K562 (cell line): ENCODE data around the gene LRRC26. TPM values are rescaled to one million over a fixed set of nuclear protein-coding genes. Genes with fewer than 3 reads are reported as not detected.

ENCODE experiments used
- ATF7 ChIP-seq: fragments of 450-650 bp; IDR thresholded peaks from 2 replicates; pipeline ENCODE4 v1.7.1; 2014; ENCODE audit warnings: mild to moderate bottlenecking, moderate library complexity
- BDP1 ChIP-seq: IDR thresholded peaks from 3 replicates; pipeline ENCODE4 v1.6.1; 2011; ENCODE audit not compliant: insufficient read length, insufficient read depth
- C11orf30 ChIP-seq: fragments of 450-650 bp; IDR thresholded peaks from 2 replicates; pipeline ENCODE4 v1.6.1; 2016; ENCODE audit warnings: low read depth, mild to moderate bottlenecking
- DDX20 ChIP-seq: fragments of 450-650 bp; IDR thresholded peaks from 2 replicates; pipeline ENCODE4 v1.6.1; 2016; ENCODE audit warnings: missing genetic modification characterization, low read depth, mild to moderate bottlenecking, missing compliant biosample characterization, moderate library complexity
- ETV5 ChIP-seq: sonication (generic); formaldehyde crosslinking; IDR thresholded peaks from 2 replicates; pipeline ENCODE4 v1.4.0; 2020; ENCODE audit warnings: low read depth, mild to moderate bottlenecking, missing genetic modification reagents
- GTF2F1 ChIP-seq: IDR thresholded peaks from 2 replicates; pipeline ENCODE4 v1.6.1; 2011; ENCODE audit warnings: low read depth, low read length, improper control_type of control experiment
- HCFC1 ChIP-seq: IDR thresholded peaks from 2 replicates; pipeline ENCODE4 v1.6.1; 2012; ENCODE audit warnings: low read depth, low read length, improper control_type of control experiment
- HDGF ChIP-seq: fragments of 450-650 bp; IDR thresholded peaks from 2 replicates; pipeline ENCODE4 v1.6.1; 2016
- HNRNPL ChIP-seq: fragments of 200-400 bp; formaldehyde crosslinking; IDR thresholded peaks from 2 replicates; pipeline ENCODE4 v1.6.1; 2017; ENCODE audit warnings: low read depth, mild to moderate bottlenecking, low read length
- HNRNPLL ChIP-seq: fragments of 200-400 bp; formaldehyde crosslinking; IDR thresholded peaks from 2 replicates; pipeline ENCODE4 v1.6.1; 2017; ENCODE audit warnings: low read length, low read depth, mild to moderate bottlenecking; ENCODE audit not compliant: poor library complexity, severe bottlenecking
- JUN ChIP-seq, 2 experiments: sonication (generic) in 1 of 2; formaldehyde crosslinking in 1 of 2; IDR thresholded peaks; 2 replicates each; pipeline versions ENCODE4 v1.6.1 to v1.8.0; 2012 to 2022; ENCODE audit warnings: borderline replicate concordance in 2 of 2, mild to moderate bottlenecking in 2 of 2, improper control_type of control experiment in 1 of 2, low read depth in 1 of 2, low read length in 1 of 2, missing genetic modification reagents in 1 of 2
- MEIS2 ChIP-seq: fragments of 450-650 bp; IDR thresholded peaks from 2 replicates; pipeline ENCODE4 v1.6.1; 2014; ENCODE audit warnings: mild to moderate bottlenecking; ENCODE audit not compliant: partially characterized antibody
- MYBL2 ChIP-seq, 2 experiments: fragments of 450-650 bp in 1 of 2; sonication (generic) in 1 of 2; formaldehyde crosslinking in 1 of 2; IDR thresholded peaks; 2 replicates each; pipeline versions ENCODE4 v1.6.1 to v1.8.1; 2017 to 2022; ENCODE audit warnings: borderline replicate concordance in 1 of 2, inconsistent platforms in 1 of 2, low read depth in 1 of 2, mild to moderate bottlenecking in 1 of 2, missing genetic modification reagents in 1 of 2, moderate library complexity in 1 of 2
- TARDBP ChIP-seq: fragments of 450-650 bp; IDR thresholded peaks from 2 replicates; pipeline ENCODE4 v1.6.1; 2016
- TEAD4 ChIP-seq, 2 experiments: sonication (generic) in 1 of 2; formaldehyde crosslinking in 1 of 2; IDR thresholded peaks; 2 replicates each; pipeline versions ENCODE4 v1.6.1 to v1.8.0; 2012 to 2022; ENCODE audit warnings: borderline replicate concordance in 1 of 2, inconsistent platforms in 1 of 2, low read length in 1 of 2, mild to moderate bottlenecking in 1 of 2, missing genetic modification reagents in 1 of 2
- ZNF232 ChIP-seq: sonication (generic); formaldehyde crosslinking; IDR thresholded peaks from 2 replicates; pipeline ENCODE4 v1.8.0; 2022; ENCODE audit warnings: mild to moderate bottlenecking, missing genetic modification reagents
- ZNF316 ChIP-seq: fragments of 450-650 bp; IDR thresholded peaks from 2 replicates; pipeline ENCODE4 v1.6.1; 2016
- ZNF324 ChIP-seq: fragments of 250-450 bp; sonication (Bioruptor Pico); IDR thresholded peaks from 2 replicates; pipeline ENCODE4 v1.4.0; 2020; ENCODE audit warnings: mild to moderate bottlenecking
- ZNF408 ChIP-seq: fragments of 250-450 bp; sonication (Bioruptor Pico); IDR thresholded peaks from 2 replicates; pipeline ENCODE4 v1.4.0; 2020; ENCODE audit warnings: low read depth, mild to moderate bottlenecking, moderate library complexity
- ZNF436 ChIP-seq: fragments of 250-450, 450-650 bp; sonication (Bioruptor Pico); formaldehyde crosslinking; IDR thresholded peaks from 2 replicates; pipeline ENCODE4 v1.7.0; 2020; ENCODE audit warnings: mild to moderate bottlenecking
- ZNF444 ChIP-seq: fragments of 250-450 bp; sonication (Bioruptor Pico); IDR thresholded peaks from 2 replicates; pipeline ENCODE4 v1.4.0; 2020; ENCODE audit warnings: mild to moderate bottlenecking, moderate library complexity
- ZNF780A ChIP-seq: fragments of 250-450 bp; sonication (Bioruptor Pico); IDR thresholded peaks from 2 replicates; pipeline ENCODE4 v1.5.0; 2021; ENCODE audit warnings: mild to moderate bottlenecking
- ZNF830 ChIP-seq: fragments of 250-450 bp; sonication (Bioruptor Pico); IDR thresholded peaks from 2 replicates; pipeline ENCODE4 v1.5.0; 2021; ENCODE audit warnings: mild to moderate bottlenecking
- polyA plus RNA-seq, 8 experiments: library from polyadenylated mRNA; depleted of rRNA in 4 of 8; stranded (reverse) in 5 of 8; unstranded in 3 of 8; fragments of >200 nt; fragmentation: Nextera tagmentation in 2 of 8; fragmentation: Illumina TruSeq in 1 of 8; extraction: Ambion mirVana in 2 of 8; extraction: Trizol in 1 of 8; gene quantifications; 2 replicates each; pipeline versions ENCODE4 v1.2.1 to v1.2.3, GENCODE V29; 2011 to 2014; ENCODE audit warnings: inconsistent platforms in 1 of 8, missing spikeins in 1 of 8
- total RNA-seq, 7 experiments: library from RNA; depleted of rRNA in 6 of 7; stranded (reverse); fragments of >200 nt in 6 of 7; fragmentation: Illumina TruSeq in 2 of 7; extraction: Trizol in 2 of 7; gene quantifications; 2 replicates each; pipeline versions ENCODE4 v1.2.1 to v1.2.3, GENCODE V29; 2011 to 2021; ENCODE audit warnings: low replicate concordance in 1 of 7
- TF ChIP-seq, protein P1 (sequence below): fragments of 450-650 bp; formaldehyde crosslinking; IDR thresholded peaks from 2 replicates; pipeline ENCODE4 v1.4.0; 2022; ENCODE audit warnings: mild to moderate bottlenecking, moderate library complexity
- TF ChIP-seq, protein P2 (sequence below): fragments of 150-350 bp; IDR thresholded peaks from 2 replicates; pipeline ENCODE4 v1.6.1; 2014; ENCODE audit warnings: low read depth, mild to moderate bottlenecking, low read length, borderline replicate concordance

The LRRC26 gene
- total and polyA plus RNA-seq, 9 of the 15 experiments (the other 6 are each of a cell fraction or from before 2014, with no cell fraction given): not detected

GRCh38 chr9:137217276-137218211, 47.7 kb upstream of the LRRC26 start (continued):
- TF ChIP-seq, protein P1, sequence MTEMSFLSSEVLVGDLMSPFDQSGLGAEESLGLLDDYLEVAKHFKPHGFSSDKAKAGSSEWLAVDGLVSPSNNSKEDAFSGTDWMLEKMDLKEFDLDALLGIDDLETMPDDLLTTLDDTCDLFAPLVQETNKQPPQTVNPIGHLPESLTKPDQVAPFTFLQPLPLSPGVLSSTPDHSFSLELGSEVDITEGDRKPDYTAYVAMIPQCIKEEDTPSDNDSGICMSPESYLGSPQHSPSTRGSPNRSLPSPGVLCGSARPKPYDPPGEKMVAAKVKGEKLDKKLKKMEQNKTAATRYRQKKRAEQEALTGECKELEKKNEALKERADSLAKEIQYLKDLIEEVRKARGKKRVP: no peak
- TF ChIP-seq ZNF436 (CRISPR knock-in tag) (no peak), HCFC1 (0 out of 2 replicates have a peak, but pooled peaks have one; percentile 23), ZNF316 (no peak), BDP1 (no peak), TARDBP (no peak), ZNF830 (CRISPR knock-in tag) (no peak), HNRNPL (0 out of 2 replicates have a peak, but pooled peaks have one; percentile 28), JUN (IDR thresholded peaks at IDR 0.05; ENCODE audit: borderline replicate concordance, low read depth, low read length) (no peak), JUN (CRISPR knock-in tag; IDR thresholded peaks at IDR 0.05; ENCODE audit: borderline replicate concordance) (no peak), MYBL2 (IDR thresholded peaks at IDR 0.05; ENCODE audit: low read depth) (no peak), MYBL2 (CRISPR knock-in tag; IDR thresholded peaks at IDR 0.05; ENCODE audit: borderline replicate concordance) (no peak), ZNF324 (no peak), ZNF444 (CRISPR knock-in tag) (no peak), C11orf30 (peak; percentile 62; the same call in 1 of the 2 replicates), ZNF408 (CRISPR knock-in tag) (no peak), GTF2F1 (no peak), ETV5 (CRISPR knock-in tag) (peak; percentile 57; the same call in 1 of the 2 replicates), ZNF780A (CRISPR knock-in tag) (no peak), HNRNPLL (peak; percentile 31), TEAD4 (IDR thresholded peaks at IDR 0.05; ENCODE audit: low read length) (no peak), TEAD4 (CRISPR knock-in tag; IDR thresholded peaks at IDR 0.05; ENCODE audit: borderline replicate concordance) (no peak), HDGF (peak; percentile 19; the same call in 1 of the 2 replicates), ATF7 (peak; percentile 40; the same call in 1 of the 2 replicates), MEIS2 (no peak), ZNF232 (CRISPR knock-in tag) (no peak), DDX20 (tag) (no peak)
- TF ChIP-seq, protein P2, sequence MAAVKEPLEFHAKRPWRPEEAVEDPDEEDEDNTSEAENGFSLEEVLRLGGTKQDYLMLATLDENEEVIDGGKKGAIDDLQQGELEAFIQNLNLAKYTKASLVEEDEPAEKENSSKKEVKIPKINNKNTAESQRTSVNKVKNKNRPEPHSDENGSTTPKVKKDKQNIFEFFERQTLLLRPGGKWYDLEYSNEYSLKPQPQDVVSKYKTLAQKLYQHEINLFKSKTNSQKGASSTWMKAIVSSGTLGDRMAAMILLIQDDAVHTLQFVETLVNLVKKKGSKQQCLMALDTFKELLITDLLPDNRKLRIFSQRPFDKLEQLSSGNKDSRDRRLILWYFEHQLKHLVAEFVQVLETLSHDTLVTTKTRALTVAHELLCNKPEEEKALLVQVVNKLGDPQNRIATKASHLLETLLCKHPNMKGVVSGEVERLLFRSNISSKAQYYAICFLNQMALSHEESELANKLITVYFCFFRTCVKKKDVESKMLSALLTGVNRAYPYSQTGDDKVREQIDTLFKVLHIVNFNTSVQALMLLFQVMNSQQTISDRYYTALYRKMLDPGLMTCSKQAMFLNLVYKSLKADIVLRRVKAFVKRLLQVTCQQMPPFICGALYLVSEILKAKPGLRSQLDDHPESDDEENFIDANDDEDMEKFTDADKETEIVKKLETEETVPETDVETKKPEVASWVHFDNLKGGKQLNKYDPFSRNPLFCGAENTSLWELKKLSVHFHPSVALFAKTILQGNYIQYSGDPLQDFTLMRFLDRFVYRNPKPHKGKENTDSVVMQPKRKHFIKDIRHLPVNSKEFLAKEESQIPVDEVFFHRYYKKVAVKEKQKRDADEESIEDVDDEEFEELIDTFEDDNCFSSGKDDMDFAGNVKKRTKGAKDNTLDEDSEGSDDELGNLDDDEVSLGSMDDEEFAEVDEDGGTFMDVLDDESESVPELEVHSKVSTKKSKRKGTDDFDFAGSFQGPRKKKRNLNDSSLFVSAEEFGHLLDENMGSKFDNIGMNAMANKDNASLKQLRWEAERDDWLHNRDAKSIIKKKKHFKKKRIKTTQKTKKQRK: no peak
